GM23338 (cell line): ENCODE results near the gene SORBS2. TPM values are rescaled to one million over a fixed set of nuclear protein-coding genes. Genes with fewer than 3 reads are reported as not detected.

Experiments
- ATAC-seq: fragments of 200-7000 bp; cut with Tn5 transposase; 3 replicates; pipeline ENCODE4 v1.9.1; 2020
- DNase-seq: peaks from one replicate; pipeline ENCODE4 v3.0.0-alpha.2; 2015; ENCODE audit warnings: low spot score
- H2AFZ ChIP-seq: fragments of 200-600 bp; sonication (generic); 2 replicates; pipeline ENCODE4 v1.8.0; 2016; ENCODE audit warnings: antibody characterized with exemption, mild to moderate bottlenecking, moderate library complexity
- H3F3A ChIP-seq: fragments of 200-600 bp; sonication (generic); replicated peaks from 2 replicates; pipeline ENCODE4 v1.8.0; 2017; ENCODE audit warnings: antibody characterized with exemption, mixed run types, low read depth
- H3K27ac ChIP-seq: fragments of 200-600 bp; sonication (generic); 2 replicates; pipeline ENCODE4 v1.6.1; 2016; ENCODE audit warnings: low read depth
- H3K27me3 ChIP-seq: fragments of 200-600 bp; sonication (generic); 2 replicates; pipeline ENCODE4 v1.8.0; 2016; ENCODE audit warnings: mild to moderate bottlenecking, mixed run types, moderate library complexity; ENCODE audit not compliant: insufficient read depth
- H3K36me3 ChIP-seq: fragments of 200-600 bp; sonication (generic); 2 replicates; pipeline ENCODE4 v1.8.0; 2016; ENCODE audit warnings: mild to moderate bottlenecking; ENCODE audit not compliant: insufficient read depth
- H3K4me1 ChIP-seq: fragments of 200-600 bp; sonication (generic); 2 replicates; pipeline ENCODE4 v1.8.0; 2016; ENCODE audit warnings: mild to moderate bottlenecking, moderate library complexity; ENCODE audit not compliant: insufficient read depth
- H3K4me2 ChIP-seq: fragments of 200-600 bp; sonication (generic); 2 replicates; pipeline ENCODE4 v1.7.1; 2017; ENCODE audit warnings: mixed run types
- H3K4me3 ChIP-seq: fragments of 200-600 bp; sonication (generic); 2 replicates; pipeline ENCODE4 v1.6.1; 2016; ENCODE audit warnings: mixed run types
- H3K79me2 ChIP-seq: fragments of 200-600 bp; sonication (generic); replicated peaks from 2 replicates; pipeline ENCODE4 v1.8.0; 2017; ENCODE audit warnings: mild to moderate bottlenecking; ENCODE audit not compliant: insufficient read depth
- H3K9me2 ChIP-seq: fragments of 200-600 bp; sonication (generic); 2 replicates; pipeline ENCODE4 v1.8.0; 2017; ENCODE audit not compliant: insufficient read depth
- H4K20me1 ChIP-seq: fragments of 200-600 bp; sonication (generic); replicated peaks from 2 replicates; pipeline ENCODE4 v1.8.0; 2017; ENCODE audit warnings: mild to moderate bottlenecking; ENCODE audit not compliant: insufficient read depth
- H3K27ac Mint-ChIP-seq: 2 replicates; pipeline ENCODE4 v1.8.0; 2020; ENCODE audit warnings: inconsistent platforms, mild to moderate bottlenecking, moderate library complexity, mixed read lengths
- H3K27me3 Mint-ChIP-seq: 3 replicates; pipeline ENCODE4 v1.8.0; 2022; ENCODE audit warnings: low read depth, mild to moderate bottlenecking, moderate library complexity, mixed read lengths, inconsistent platforms; ENCODE audit not compliant: insufficient read depth, poor library complexity
- H3K36me3 Mint-ChIP-seq: 3 replicates; pipeline ENCODE4 v1.8.0; 2021; ENCODE audit warnings: low read depth, mild to moderate bottlenecking, inconsistent platforms, moderate library complexity, mixed read lengths
- H3K4me1 Mint-ChIP-seq: 3 replicates; pipeline ENCODE4 v1.8.0; 2020; ENCODE audit warnings: mild to moderate bottlenecking, inconsistent platforms, mixed read lengths
- H3K4me3 Mint-ChIP-seq: 3 replicates; pipeline ENCODE4 v1.8.0; 2021; ENCODE audit warnings: moderate library complexity, mild to moderate bottlenecking, inconsistent platforms, mixed read lengths
- H3K9me3 Mint-ChIP-seq: 3 replicates; pipeline ENCODE4 v1.8.0; 2020; ENCODE audit warnings: moderate library complexity, mild to moderate bottlenecking, inconsistent platforms, mixed read lengths
- CTCF ChIP-seq, 2 experiments: fragments of 200-600 bp in 1 of 2; sonication (generic) in 1 of 2; conservative IDR thresholded peaks; 2 replicates each; pipeline versions ENCODE4 v1.5.1 to v1.6.1; 2016 to 2017; ENCODE audit warnings: antibody characterized with exemption in 2 of 2, low read depth in 2 of 2, mild to moderate bottlenecking in 2 of 2, moderate library complexity in 1 of 2
- ETS1 ChIP-seq: IDR thresholded peaks from 2 replicates; pipeline ENCODE4 v1.6.1; 2016; ENCODE audit warnings: antibody characterized with exemption
- EZH2 ChIP-seq: fragments of 200-600 bp; sonication (generic); IDR thresholded peaks from one replicate; pipeline ENCODE4 v1.8.0; 2017; ENCODE audit warnings: antibody characterized with exemption, mild to moderate bottlenecking, low read depth; ENCODE audit not compliant: unreplicated experiment
- EZH2phosphoT487 ChIP-seq: fragments of 200-600 bp; sonication (generic); IDR thresholded peaks from one replicate; pipeline ENCODE4 v1.8.1; 2018; ENCODE audit warnings: antibody characterized with exemption; ENCODE audit not compliant: unreplicated experiment
- JUNB ChIP-seq: IDR thresholded peaks from one replicate; pipeline ENCODE4 v1.6.1; 2016; ENCODE audit warnings: antibody characterized with exemption; ENCODE audit not compliant: unreplicated experiment
- NANOG ChIP-seq: IDR thresholded peaks from 2 replicates; pipeline ENCODE4 v1.6.1; 2016; ENCODE audit warnings: antibody characterized with exemption, borderline replicate concordance
- POLR2AphosphoS5 ChIP-seq: IDR thresholded peaks from 2 replicates; pipeline ENCODE4 v1.6.1; 2016; ENCODE audit warnings: antibody characterized with exemption, low read depth
- STAT1 ChIP-seq: IDR thresholded peaks from one replicate; pipeline ENCODE4 v1.6.1; 2016; ENCODE audit warnings: antibody characterized with exemption; ENCODE audit not compliant: unreplicated experiment
- ZNF114 ChIP-seq: fragments of 250-450 bp; sonication (Bioruptor Pico); IDR thresholded peaks from 2 replicates; pipeline ENCODE4 v1.5.0; 2020; ENCODE audit warnings: mild to moderate bottlenecking, moderate library complexity
- ZNF331 ChIP-seq: fragments of 250-450 bp; sonication (Bioruptor Pico); IDR thresholded peaks from 2 replicates; pipeline ENCODE4 v1.5.0; 2020; ENCODE audit warnings: low read depth, mild to moderate bottlenecking, moderate library complexity
- polyA plus RNA-seq: library from polyadenylated mRNA; unstranded; fragments of >200 nt; fragmentation: Nextera tagmentation; extraction: Ambion mirVana; gene quantifications from 2 replicates; pipeline ENCODE4 v1.2.1, GENCODE V29; 2016
- total RNA-seq: library from RNA; depleted of rRNA; stranded (reverse); fragments of >200 nt; shearing (Covaris generic); gene quantifications from 2 replicates; pipeline ENCODE4 v1.2.3, GENCODE V29; 2014
- TF ChIP-seq, protein P1 (sequence below): IDR thresholded peaks from one replicate; pipeline ENCODE4 v1.6.1; 2018; ENCODE audit warnings: antibody characterized with exemption; ENCODE audit not compliant: unreplicated experiment

Gene SORBS2
- total and polyA plus RNA-seq, 2 experiments from 2014 or later, result 17.8 to 27.6 TPM

DNA sequence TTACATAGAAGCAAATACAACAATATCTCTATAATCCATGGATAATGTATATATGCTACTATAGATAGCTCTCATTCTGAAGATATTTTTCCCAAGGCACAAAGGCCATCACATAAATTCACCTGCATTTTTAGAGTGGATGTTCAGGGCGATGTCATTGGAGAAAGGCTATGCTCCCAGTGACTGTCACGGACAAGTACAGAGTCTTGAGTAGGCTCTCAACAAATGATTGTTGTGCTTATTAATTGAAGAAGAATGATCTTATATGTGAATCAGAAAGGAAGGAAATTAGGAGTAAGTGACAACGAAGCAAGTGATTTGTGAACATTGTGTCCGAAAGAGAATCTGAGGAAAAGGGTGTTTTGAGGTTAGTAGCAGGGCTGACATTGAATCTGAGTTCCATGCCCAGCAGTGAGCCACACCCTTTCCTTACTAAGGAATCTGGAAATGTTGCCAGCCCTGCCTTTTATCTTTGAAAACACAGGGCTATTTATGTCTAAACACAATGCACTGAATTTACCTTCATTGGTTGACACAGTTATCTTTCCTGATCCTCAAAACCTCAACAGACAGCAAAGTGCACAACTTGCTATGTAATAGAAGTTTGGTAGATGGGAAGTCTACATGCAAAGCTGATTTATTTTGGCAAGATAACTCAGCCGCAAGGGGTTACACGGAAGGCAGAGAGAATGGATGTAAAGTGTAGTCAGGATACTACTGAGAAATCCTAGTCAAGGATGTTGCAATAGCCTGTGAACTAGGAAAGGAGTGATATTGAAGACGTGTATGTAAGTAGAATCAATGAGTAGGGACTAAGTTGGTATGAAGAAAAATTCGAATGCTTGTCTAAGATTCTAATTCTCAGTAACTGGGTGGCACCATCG is 50.4 kb downstream of the SORBS2 start (continued):
- TF ChIP-seq STAT1, result no peak
- TF ChIP-seq ZNF114 (CRISPR knock-in tag), result no peak
- TF ChIP-seq NANOG, result no peak

DNA sequence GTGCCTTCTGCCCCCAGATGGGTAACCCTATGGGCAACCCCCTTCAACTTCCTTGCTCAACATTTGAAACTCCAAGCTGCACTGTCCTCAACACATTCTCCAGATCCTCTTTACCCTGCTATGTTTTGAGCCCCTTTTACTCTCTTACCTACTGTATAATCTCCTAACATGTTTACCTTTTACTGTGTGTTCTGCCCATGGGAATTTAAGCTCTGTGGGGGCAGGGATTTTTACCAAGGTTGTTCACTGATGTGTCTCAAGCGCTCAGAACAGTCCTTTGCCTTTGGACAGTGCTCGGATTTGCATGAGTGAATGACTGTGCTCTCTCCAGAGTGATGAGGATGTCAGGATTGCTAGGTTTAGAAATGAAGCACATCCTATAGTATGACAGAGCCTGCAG is 53.2 kb downstream of the SORBS2 start:
- H3K4me3 ChIP-seq, result no peak overlapping the region
- no peaks in the 10 kb centered on the region for H4K20me1 ChIP-seq
- H3K4me3 Mint-ChIP-seq, result no peak overlapping the region
- no peaks in the 10 kb centered on the region for H3K79me2 ChIP-seq
- no peaks in the 10 kb centered on the region for H3F3A ChIP-seq
- peaks cover 14% of the 10 kb centered on the region; the same call in 2 of the 3 replicates for H3K4me1 Mint-ChIP-seq
- DNase-seq (no peak), ATAC-seq (no peak)
- no peaks in the 10 kb centered on the region for H3K9me3 Mint-ChIP-seq
- H3K27ac Mint-ChIP-seq, result no peak overlapping the region; the same call in 1 of the 2 replicates
- H3K4me2 ChIP-seq, result no peak overlapping the region
- H2AFZ ChIP-seq, result no peak overlapping the region
- H3K4me1 ChIP-seq, result no peaks in the 10 kb centered on the region
- no peak overlapping the region for H3K27ac ChIP-seq
- peaks cover 2% of the 10 kb centered on the region for H3K27me3 Mint-ChIP-seq
- no peaks in the 10 kb centered on the region for H3K9me2 ChIP-seq
- peaks cover 3% of the 10 kb centered on the region; the same call in 2 of the 3 replicates for H3K36me3 Mint-ChIP-seq
- no peaks in the 10 kb centered on the region for H3K36me3 ChIP-seq
- H3K27me3 ChIP-seq, result no peaks in the 10 kb centered on the region
- TF ChIP-seq ZNF114 (CRISPR knock-in tag) (no peak), EZH2phosphoT487 (no peak), POLR2AphosphoS5 (no peak), ZNF331 (CRISPR knock-in tag) (no peak), ETS1 (no peak), NANOG (no peak), STAT1 (no peak), CTCF (conservative IDR thresholded peaks at IDR 0.05; ENCODE audit: low read depth in 2 of 2) (no peak), EZH2 (no peak), JUNB (no peak)
- TF ChIP-seq, protein P1, sequence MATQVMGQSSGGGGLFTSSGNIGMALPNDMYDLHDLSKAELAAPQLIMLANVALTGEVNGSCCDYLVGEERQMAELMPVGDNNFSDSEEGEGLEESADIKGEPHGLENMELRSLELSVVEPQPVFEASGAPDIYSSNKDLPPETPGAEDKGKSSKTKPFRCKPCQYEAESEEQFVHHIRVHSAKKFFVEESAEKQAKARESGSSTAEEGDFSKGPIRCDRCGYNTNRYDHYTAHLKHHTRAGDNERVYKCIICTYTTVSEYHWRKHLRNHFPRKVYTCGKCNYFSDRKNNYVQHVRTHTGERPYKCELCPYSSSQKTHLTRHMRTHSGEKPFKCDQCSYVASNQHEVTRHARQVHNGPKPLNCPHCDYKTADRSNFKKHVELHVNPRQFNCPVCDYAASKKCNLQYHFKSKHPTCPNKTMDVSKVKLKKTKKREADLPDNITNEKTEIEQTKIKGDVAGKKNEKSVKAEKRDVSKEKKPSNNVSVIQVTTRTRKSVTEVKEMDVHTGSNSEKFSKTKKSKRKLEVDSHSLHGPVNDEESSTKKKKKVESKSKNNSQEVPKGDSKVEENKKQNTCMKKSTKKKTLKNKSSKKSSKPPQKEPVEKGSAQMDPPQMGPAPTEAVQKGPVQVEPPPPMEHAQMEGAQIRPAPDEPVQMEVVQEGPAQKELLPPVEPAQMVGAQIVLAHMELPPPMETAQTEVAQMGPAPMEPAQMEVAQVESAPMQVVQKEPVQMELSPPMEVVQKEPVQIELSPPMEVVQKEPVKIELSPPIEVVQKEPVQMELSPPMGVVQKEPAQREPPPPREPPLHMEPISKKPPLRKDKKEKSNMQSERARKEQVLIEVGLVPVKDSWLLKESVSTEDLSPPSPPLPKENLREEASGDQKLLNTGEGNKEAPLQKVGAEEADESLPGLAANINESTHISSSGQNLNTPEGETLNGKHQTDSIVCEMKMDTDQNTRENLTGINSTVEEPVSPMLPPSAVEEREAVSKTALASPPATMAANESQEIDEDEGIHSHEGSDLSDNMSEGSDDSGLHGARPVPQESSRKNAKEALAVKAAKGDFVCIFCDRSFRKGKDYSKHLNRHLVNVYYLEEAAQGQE, result no peak
